ENCODE results near the gene SAMD4B.
"Not testable (repeated sequence)": the region's sequence is repeated elsewhere in the genome, so short reads cannot be mapped to it uniquely, and the experiment has no call there.

Gene SAMD4B

GRCh38 chr19:39372047-39372802 is 30.0 kb downstream of the SAMD4B start:
- no peak for DNase-seq

- no peak for DNase-seq
Observed at GRCh38 chr19:39372941-39373340, 30.7 kb downstream of the SAMD4B start.

- DNase-seq: no peak
Observed at GRCh38 chr19:39375929-39376328, 33.7 kb downstream of the SAMD4B start.

GRCh38 chr19:39377373-39378362 is 35.4 kb downstream of the SAMD4B start:
- no peak for DNase-seq

- not testable (repeated sequence) for DNase-seq
Observed at GRCh38 chr19:39379366-39379765, 37.1 kb downstream of the SAMD4B start.

GRCh38 chr19:39379865-39380396 is 37.7 kb downstream of the SAMD4B start:
- DNase-seq: no peak

GRCh38 chr19:39380521-39381502 is 38.6 kb downstream of the SAMD4B start:
- no peak for DNase-seq

GRCh38 chr19:39381910-39382611 is 39.8 kb downstream of the SAMD4B start:
- no peak for DNase-seq

GRCh38 chr19:39382991-39383828 is 41.0 kb downstream of the SAMD4B start:
- DNase-seq: no peak

- no peak for DNase-seq
Observed at GRCh38 chr19:39384839-39385568, 42.8 kb downstream of the SAMD4B start.

- DNase-seq: no peak
Observed at GRCh38 chr19:39385629-39386411, 43.6 kb downstream of the SAMD4B start.

GRCh38 chr19:39386557-39386956 is 44.3 kb downstream of the SAMD4B start:
- no peak for DNase-seq

GRCh38 chr19:39388657-39389056 is 46.4 kb downstream of the SAMD4B start:
- no peak for DNase-seq

GRCh38 chr19:39389631-39390414 is 47.6 kb downstream of the SAMD4B start:
- DNase-seq: no peak

- DNase-seq: peak in 1 of 2 donors; percentile 76
Observed at GRCh38 chr19:39390451-39390750, 48.2 kb downstream of the SAMD4B start.

GRCh38 chr19:39390751-39391437 is 48.7 kb downstream of the SAMD4B start, which contains the start of the genes MED29 and PAF1:
TSS of gene MED29 (plus strand) at chr19:39391378. CDS start at chr19:39391423, 45 bp downstream.
TSS of gene PAF1 (minus strand) at chr19:39391106. CDS start at chr19:39390864, 242 bp downstream.
- DNase-seq: peak; percentile 92 to 95

Measured in stimulated activated CD4-positive, alpha-beta T cell treated with anti-CD3 and anti-CD28 coated beads, Interleukin-2, amount 100 ng/mL, for 24 hours (primary cell).